ENCODE results near the gene ISG15. TPM values are rescaled to one million over a fixed set of nuclear protein-coding genes. Genes with fewer than 3 reads are reported as not detected.

ISG15 gene
- total RNA-seq, 1 experiment from 2014 or later, result 758 TPM

DNA sequence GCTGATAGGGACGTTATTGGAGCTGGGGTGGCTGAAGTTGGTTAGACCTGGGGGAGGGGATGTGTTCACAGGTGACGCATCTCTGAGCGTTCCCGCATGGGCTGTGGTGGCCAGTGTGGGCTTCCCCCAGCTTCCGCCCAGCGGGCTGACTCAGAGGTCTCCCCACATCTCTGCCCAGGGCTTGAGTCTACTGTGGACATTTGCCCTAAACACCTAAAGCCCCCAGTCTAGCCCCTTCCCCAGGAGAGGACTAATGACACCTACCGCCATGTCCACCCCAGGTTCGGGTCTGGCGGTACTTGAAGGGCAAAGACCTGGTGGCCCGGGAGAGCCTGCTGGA lies 8.6 kb downstream of the ISG15 start:
- Histone ChIP-seq H3K9ac (ENCODE audit: low read length) (peak overlapping the region; percentile 93), H3K36me3 (ENCODE audit: low read depth, low read length) (peaks cover 35% of the 10 kb centered on the region), H3K4me1 (ENCODE audit: insufficient read depth, low read length) (peaks cover 48% of the 10 kb centered on the region), H3K4me3 (ENCODE audit: low read length) (peak overlapping the region; percentile 84), H3K4me2 (ENCODE audit: low read length) (peak overlapping the region; percentile 99), H3K9me3 (ENCODE audit: low read length) (no peaks in the 10 kb centered on the region), H2AFZ (ENCODE audit: low read length) (no peak overlapping the region), H4K20me1 (ENCODE audit: low read length) (peaks cover 36% of the 10 kb centered on the region), H3K27me3 (ENCODE audit: low read length) (no peaks in the 10 kb centered on the region), H3K9me2 (replicated peaks; ENCODE audit: low read length) (no peaks in the 10 kb centered on the region), H3K27ac (ENCODE audit: low read length) (peak overlapping the region; percentile 96), H3K79me2 (ENCODE audit: low read length) (peaks cover 69% of the 10 kb centered on the region), H3F3A (ENCODE audit: low read length, unreplicated experiment) (no peaks in the 10 kb centered on the region)
- intact Hi-C loops (cut with micrococcal nuclease), result no loop called here
- ATAC-seq (peak; percentile 31), DNase-seq (peak; percentile 92)
- CTCF ChIA-PET, result no interaction called here
- no peak for TF ChIP-seq CTCF (conservative IDR thresholded peaks at IDR 0.05; ENCODE audit: low read depth, low read length)
- TF ChIP-seq EZH2phosphoT487 (IDR thresholded peaks at IDR 0.05; ENCODE audit: borderline replicate concordance, low read length), result no peak
- TF ChIP-seq EZH2 (IDR thresholded peaks at IDR 0.05; ENCODE audit: low read length, unreplicated experiment), result no peak
- POLR2A ChIA-PET (ENCODE audit: unreplicated experiment), result interaction anchor here (0.6 to 1.1 kb wide), 3 partner anchors 8 to 40 kb away, joined by 3 to 7 read pairs (median 4); partner anchors contain the start of gene ISG15
- BruUV-seq (replicated peaks), result no TSS peak

DNA sequence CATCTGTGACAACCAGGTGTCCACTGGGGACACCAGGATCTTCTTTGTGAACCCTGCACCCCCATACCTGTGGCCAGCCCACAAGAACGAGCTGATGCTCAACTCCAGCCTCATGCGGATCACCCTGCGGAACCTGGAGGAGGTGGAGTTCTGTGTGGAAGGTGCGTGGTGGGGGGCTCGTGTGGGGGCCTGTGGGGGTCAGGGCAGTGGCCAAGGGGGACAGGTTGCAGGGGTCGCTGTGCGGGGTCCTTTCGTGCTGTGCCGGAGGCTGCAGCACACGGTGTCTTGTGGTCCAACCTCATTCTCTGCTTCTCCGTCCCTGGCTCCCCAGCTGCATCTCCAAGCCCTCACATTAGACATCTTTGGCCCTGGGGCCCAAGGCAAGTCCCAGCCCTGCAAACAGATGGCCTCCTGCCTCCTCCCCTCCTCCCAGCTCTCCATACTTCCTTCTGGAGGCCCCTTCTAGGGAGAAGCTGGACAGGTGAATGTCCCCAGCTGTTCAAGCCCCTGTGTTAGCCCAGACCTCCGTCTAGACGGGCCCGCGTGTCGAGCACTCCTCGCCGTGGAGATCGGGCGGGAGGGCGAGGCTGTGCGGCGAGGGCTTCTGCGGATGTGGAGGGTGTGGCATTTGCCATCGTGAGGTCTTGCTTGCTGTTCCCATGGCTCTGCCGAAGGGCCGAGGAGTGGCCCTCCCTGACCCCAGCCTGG lies 9.2 kb downstream of the ISG15 start:
- ChIA-PET POLR2A (ENCODE audit: unreplicated experiment) (interaction anchor here (0.6 to 1.1 kb wide), 4 partner anchors 9 to 41 kb away, joined by 4 to 7 read pairs (median 6); partner anchors contain the start of genes ISG15 and PERM1), CTCF (no interaction called here)
- no peaks in the 10 kb centered on the region for H3K27me3 ChIP-seq (ENCODE audit: low read length)
- H3K79me2 ChIP-seq (ENCODE audit: low read length), result peaks cover 75% of the 10 kb centered on the region
- no peak overlapping the region for H2AFZ ChIP-seq (ENCODE audit: low read length)
- H4K20me1 ChIP-seq (ENCODE audit: low read length), result peaks cover 42% of the 10 kb centered on the region
- intact Hi-C loops (cut with micrococcal nuclease), result no loop called here
- H3K4me3 ChIP-seq (ENCODE audit: low read length), result peak overlapping the region; percentile 84
- TF ChIP-seq EZH2phosphoT487 (IDR thresholded peaks at IDR 0.05; ENCODE audit: borderline replicate concordance, low read length) (no peak), EZH2 (IDR thresholded peaks at IDR 0.05; ENCODE audit: low read length, unreplicated experiment) (no peak), CTCF (conservative IDR thresholded peaks at IDR 0.05; ENCODE audit: low read depth, low read length) (no peak)
- H3K4me2 ChIP-seq (ENCODE audit: low read length), result peak overlapping the region; percentile 99
- H3K9ac ChIP-seq (ENCODE audit: low read length), result peak overlapping the region; percentile 93
- DNase-seq (no peak), ATAC-seq (no peak)
- no peaks in the 10 kb centered on the region for H3K9me3 ChIP-seq (ENCODE audit: low read length)
- peaks cover 48% of the 10 kb centered on the region for H3K4me1 ChIP-seq (ENCODE audit: insufficient read depth, low read length)
- no peaks in the 10 kb centered on the region for H3F3A ChIP-seq (ENCODE audit: low read length, unreplicated experiment)
- peaks cover 41% of the 10 kb centered on the region for H3K36me3 ChIP-seq (ENCODE audit: low read depth, low read length)
- BruUV-seq (replicated peaks), result no TSS peak
- no peaks in the 10 kb centered on the region for H3K9me2 ChIP-seq (replicated peaks; ENCODE audit: low read length)
- peak overlapping the region; percentile 96 for H3K27ac ChIP-seq (ENCODE audit: low read length)

DNA sequence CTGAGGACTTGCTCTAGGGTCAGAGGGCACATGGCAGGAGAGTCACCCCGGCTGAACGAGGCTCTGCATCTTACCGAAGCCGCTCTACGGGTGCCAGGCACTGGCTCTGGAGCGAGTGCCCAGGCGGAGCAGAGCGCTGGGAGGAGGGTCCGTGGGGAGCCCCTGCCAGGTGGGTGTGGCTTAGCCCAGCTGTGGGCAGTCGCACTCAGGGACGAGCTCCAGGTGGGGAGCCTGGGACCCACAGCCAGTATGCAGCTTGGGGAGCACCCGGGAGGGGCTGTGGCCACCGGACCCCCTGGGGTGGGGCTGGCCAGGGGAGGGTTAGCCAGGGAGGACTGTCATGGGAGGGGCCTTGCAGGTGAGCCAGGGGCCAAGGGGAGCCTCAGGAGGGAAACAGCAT lies 10.4 kb downstream of the ISG15 start:
- ChIA-PET POLR2A (ENCODE audit: unreplicated experiment) (no interaction called here), CTCF (interaction anchor here (1.0 kb wide), 1 partner anchor 268 kb away, joined by 3 read pairs; no protein-coding TSS in a partner anchor)
- peaks cover 48% of the 10 kb centered on the region for H4K20me1 ChIP-seq (ENCODE audit: low read length)
- H2AFZ ChIP-seq (ENCODE audit: low read length), result no peak overlapping the region
- H3K9ac ChIP-seq (ENCODE audit: low read length), result no peak overlapping the region
- DNase-seq (no peak), ATAC-seq (no peak)
- H3K79me2 ChIP-seq (ENCODE audit: low read length), result peaks cover 81% of the 10 kb centered on the region
- H3K27ac ChIP-seq (ENCODE audit: low read length), result no peak overlapping the region
- TF ChIP-seq CTCF (conservative IDR thresholded peaks at IDR 0.05; ENCODE audit: low read depth, low read length) (no peak), EZH2 (IDR thresholded peaks at IDR 0.05; ENCODE audit: low read length, unreplicated experiment) (no peak), EZH2phosphoT487 (IDR thresholded peaks at IDR 0.05; ENCODE audit: borderline replicate concordance, low read length) (no peak)
- no peak overlapping the region for H3K4me3 ChIP-seq (ENCODE audit: low read length)
- peaks cover 48% of the 10 kb centered on the region for H3K4me1 ChIP-seq (ENCODE audit: insufficient read depth, low read length)
- BruUV-seq (replicated peaks), result no TSS peak
- H3F3A ChIP-seq (ENCODE audit: low read length, unreplicated experiment), result no peaks in the 10 kb centered on the region
- H3K4me2 ChIP-seq (ENCODE audit: low read length), result peak overlapping the region; percentile 99
- H3K9me2 ChIP-seq (replicated peaks; ENCODE audit: low read length), result no peaks in the 10 kb centered on the region
- H3K27me3 ChIP-seq (ENCODE audit: low read length), result no peaks in the 10 kb centered on the region
- peaks cover 46% of the 10 kb centered on the region for H3K36me3 ChIP-seq (ENCODE audit: low read depth, low read length)
- intact Hi-C loops (cut with micrococcal nuclease), result no loop called here
- no peaks in the 10 kb centered on the region for H3K9me3 ChIP-seq (ENCODE audit: low read length)

All from PC-3 (cell line).